ENCODE data around the gene AK8.

Gene AK8

DNA sequence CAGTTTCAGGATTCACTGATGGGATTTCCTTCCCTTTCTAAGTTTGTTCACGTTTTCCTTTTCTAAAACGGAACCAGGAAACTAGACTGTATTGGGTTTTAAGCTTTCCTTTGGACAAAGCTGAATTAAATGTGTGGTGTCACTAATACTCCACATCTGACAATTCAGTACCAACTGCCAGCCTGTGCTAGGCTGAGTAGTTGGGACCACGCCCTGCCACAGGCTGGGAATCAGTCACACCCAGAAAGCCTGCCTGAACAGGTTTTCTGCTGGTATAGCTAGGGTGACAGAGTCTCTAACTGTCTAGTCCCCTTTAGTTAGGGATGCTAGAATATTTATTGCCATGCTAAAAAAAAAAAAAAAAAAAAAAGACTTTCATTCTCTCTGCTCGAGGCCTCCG, 16.3 kb upstream of the AK8 start:
- Histone ChIP-seq H3K4me3 (ENCODE audit: low read depth, low read length) (no peak overlapping the region), H3K27me3 (no peaks in the 10 kb centered on the region), H3K36me3 (peaks cover 23% of the 10 kb centered on the region), H3K4me1 (no peaks in the 10 kb centered on the region), H3K9me3 (no peaks in the 10 kb centered on the region)
- DNase-seq: no peak
- TF ChIP-seq, protein P1, sequence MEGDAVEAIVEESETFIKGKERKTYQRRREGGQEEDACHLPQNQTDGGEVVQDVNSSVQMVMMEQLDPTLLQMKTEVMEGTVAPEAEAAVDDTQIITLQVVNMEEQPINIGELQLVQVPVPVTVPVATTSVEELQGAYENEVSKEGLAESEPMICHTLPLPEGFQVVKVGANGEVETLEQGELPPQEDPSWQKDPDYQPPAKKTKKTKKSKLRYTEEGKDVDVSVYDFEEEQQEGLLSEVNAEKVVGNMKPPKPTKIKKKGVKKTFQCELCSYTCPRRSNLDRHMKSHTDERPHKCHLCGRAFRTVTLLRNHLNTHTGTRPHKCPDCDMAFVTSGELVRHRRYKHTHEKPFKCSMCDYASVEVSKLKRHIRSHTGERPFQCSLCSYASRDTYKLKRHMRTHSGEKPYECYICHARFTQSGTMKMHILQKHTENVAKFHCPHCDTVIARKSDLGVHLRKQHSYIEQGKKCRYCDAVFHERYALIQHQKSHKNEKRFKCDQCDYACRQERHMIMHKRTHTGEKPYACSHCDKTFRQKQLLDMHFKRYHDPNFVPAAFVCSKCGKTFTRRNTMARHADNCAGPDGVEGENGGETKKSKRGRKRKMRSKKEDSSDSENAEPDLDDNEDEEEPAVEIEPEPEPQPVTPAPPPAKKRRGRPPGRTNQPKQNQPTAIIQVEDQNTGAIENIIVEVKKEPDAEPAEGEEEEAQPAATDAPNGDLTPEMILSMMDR (IDR thresholded peaks at IDR 0.05; ENCODE audit: low read depth, low read length): no peak

DNA sequence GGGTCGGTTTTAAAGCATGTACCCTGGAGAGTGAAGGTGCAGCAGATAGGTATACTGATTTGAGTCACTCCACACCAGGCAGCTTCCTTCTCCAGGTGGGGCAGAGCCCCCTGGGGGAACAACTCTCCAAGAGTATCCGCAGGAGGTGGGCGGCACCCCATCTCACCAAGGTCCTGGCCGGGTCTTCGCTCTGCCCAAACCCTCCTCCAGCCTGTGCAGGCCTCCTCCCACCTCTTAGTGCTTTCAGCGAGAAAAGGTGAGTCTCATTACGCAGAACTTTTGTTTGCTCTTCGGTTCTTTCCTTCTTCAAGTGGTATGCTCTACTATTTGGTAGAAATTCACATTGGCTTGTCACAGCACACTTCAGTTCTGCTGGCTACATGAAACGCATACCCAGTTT, 14.3 kb upstream of the AK8 start:
- H3K9me3 ChIP-seq: no peaks in the 10 kb centered on the region

DNA sequence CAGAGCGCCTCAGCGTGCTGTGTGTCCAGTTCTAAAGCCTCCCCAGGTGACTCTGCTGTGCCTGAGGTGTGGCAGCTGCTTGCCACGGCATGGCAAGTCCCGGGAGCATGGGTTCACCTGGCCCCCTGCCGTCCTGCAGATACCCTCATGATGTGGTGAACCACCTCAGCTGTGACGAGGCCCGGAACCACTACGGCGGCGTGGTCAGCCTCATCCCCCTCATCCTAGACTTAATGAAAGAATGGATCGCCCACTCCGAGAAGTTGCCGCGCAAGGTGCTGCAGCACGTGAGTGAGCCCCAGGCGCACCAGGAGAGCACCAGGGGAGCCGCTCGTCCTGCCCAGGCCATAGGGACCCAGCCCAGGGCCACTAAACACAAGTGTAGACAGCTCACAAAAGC, 10.1 kb upstream of the AK8 start:
- no peak overlapping the region for H3K4me3 ChIP-seq (ENCODE audit: low read depth, low read length)
- H3K27me3 ChIP-seq: no peaks in the 10 kb centered on the region
- no peak for DNase-seq
- no peaks in the 10 kb centered on the region for H3K4me1 ChIP-seq
- TF ChIP-seq, protein P1 (IDR thresholded peaks at IDR 0.05; ENCODE audit: low read depth, low read length): no peak
- no peaks in the 10 kb centered on the region for H3K9me3 ChIP-seq
- no peaks in the 10 kb centered on the region for H3K36me3 ChIP-seq

More for the DNA sequence above, 14.3 kb upstream of the AK8 start:
- no peaks in the 10 kb centered on the region for H3K4me1 ChIP-seq
- H3K36me3 ChIP-seq: peaks cover 17% of the 10 kb centered on the region
- no peak overlapping the region for H3K4me3 ChIP-seq (ENCODE audit: low read depth, low read length)
- TF ChIP-seq, protein P1 (IDR thresholded peaks at IDR 0.05; ENCODE audit: low read depth, low read length): no peak
- no peak for DNase-seq
- H3K27me3 ChIP-seq: no peaks in the 10 kb centered on the region

DNA sequence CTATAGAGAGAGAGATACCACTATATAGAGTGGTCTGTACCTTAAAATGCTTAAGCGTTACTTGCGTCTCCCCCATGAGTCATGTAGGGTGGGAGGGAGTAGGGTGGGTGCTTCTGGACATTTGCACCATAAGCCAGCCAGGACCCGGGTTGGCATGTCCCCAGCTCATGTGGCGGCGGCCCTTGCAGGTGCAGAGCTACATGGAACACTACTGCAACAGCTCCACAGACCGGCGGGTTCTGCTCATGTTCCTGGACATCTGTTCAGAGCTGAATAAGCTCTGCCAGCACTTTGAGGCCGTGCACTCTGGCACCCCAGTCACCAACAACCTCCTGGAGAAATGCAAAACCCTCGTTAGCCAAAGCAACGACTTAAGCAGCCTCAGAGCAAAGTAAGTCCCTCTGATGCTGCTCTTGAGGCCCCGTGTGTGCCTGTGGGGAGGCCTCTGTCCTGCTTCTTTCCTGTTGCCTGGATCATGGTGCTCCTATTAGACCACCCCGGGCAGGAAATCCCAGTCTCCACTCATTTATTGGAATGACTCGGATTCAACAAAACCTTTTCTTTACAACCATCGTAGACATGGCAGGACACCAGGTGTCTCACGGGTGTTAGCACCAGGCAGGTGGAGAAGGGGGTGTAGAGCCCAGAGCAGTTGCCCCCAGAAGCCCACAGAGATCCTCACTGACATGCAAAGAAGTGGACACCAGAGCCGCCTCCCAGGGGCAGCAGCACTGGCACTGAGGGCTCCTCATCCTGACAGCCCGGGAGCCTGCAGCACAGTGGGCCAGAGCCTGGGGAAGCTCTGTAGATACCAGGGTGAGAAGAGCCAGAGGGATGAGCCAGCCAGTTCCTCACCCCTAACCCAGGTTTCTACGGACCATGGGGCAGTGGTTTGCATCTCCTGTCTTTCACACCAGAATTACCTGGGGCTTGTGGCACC, 9.4 kb upstream of the AK8 start:
- no peak overlapping the region for H3K4me3 ChIP-seq (ENCODE audit: low read depth, low read length)
- H3K9me3 ChIP-seq: no peaks in the 10 kb centered on the region
- no peaks in the 10 kb centered on the region for H3K4me1 ChIP-seq
- DNase-seq: no peak
- H3K27me3 ChIP-seq: no peaks in the 10 kb centered on the region
- H3K36me3 ChIP-seq: no peaks in the 10 kb centered on the region
- TF ChIP-seq, protein P1 (IDR thresholded peaks at IDR 0.05; ENCODE audit: low read depth, low read length): no peak

DNA sequence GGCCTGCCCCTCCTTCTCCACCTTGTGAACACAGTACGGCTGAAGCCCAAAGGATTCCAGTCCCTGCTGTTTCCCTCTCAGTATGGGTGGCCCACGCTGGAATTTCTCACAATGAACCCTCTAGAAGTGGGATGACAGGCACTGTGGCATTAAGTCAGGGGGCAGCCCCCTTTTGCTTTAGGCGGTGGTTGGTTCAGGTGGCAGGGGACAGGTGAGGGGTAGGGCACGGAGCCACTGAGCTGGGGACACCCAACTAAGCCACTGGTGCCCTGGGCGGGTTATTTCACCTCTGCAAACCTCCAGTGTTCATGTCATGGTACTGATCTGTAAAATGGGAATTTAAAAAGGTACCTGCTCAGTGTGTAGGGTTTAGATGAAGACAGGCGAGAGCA, 8.2 kb upstream of the AK8 start:
- Histone ChIP-seq H3K27me3 (no peaks in the 10 kb centered on the region), H3K4me3 (ENCODE audit: low read depth, low read length) (no peak overlapping the region), H3K4me1 (no peaks in the 10 kb centered on the region), H3K36me3 (no peaks in the 10 kb centered on the region), H3K9me3 (no peaks in the 10 kb centered on the region)
- no peak for DNase-seq
- TF ChIP-seq, protein P1 (IDR thresholded peaks at IDR 0.05; ENCODE audit: low read depth, low read length): no peak

DNA sequence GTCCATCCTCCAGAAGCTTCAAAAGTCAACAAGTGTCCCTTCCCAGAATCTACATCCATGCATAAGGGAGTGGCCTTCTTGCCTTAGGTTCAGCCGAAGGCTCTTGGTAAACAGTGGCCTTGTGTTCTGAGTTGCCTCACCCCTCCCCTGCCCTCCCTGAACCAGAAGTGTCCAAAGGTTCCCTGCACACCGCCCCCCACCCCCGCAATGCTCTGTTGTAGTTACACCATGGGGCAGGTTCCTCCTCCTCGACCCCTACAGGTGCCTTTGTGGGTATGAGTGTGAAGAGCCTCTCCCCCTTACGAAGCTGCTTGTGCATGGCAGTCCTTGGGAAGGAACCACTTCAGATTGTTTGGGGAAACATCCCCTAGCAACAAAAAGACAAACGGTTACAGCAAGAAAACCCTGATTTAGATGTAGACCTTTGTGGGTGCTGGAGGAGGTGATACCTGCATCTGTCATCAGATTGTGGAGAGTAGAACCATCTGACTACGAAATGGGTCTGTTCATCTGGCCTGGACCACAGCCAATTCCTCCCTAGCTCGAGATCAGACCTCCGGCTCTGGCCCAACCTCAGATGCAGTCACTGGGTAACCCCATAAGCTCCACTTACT, 7.7 kb upstream of the AK8 start:
- no peaks in the 10 kb centered on the region for H3K4me1 ChIP-seq

More for the DNA sequence above, 7.7 kb upstream of the AK8 start:
- H3K36me3 ChIP-seq: no peaks in the 10 kb centered on the region
- no peak overlapping the region for H3K4me3 ChIP-seq (ENCODE audit: low read depth, low read length)
- H3K9me3 ChIP-seq: no peaks in the 10 kb centered on the region
- no peaks in the 10 kb centered on the region for H3K27me3 ChIP-seq
- TF ChIP-seq, protein P1 (IDR thresholded peaks at IDR 0.05; ENCODE audit: low read depth, low read length): no peak
- no peak for DNase-seq
